H9 (cell line): ENCODE results near the gene ZC3H12D. TPM values are rescaled to one million over a fixed set of nuclear protein-coding genes. Genes with fewer than 3 reads are reported as not detected.

Source experiments
- DNase-seq: peaks from one replicate; pipeline ENCODE4 v3.0.0-alpha.2; 2017
- H2AFZ ChIP-seq: one replicate; pipeline ENCODE4 v1.6.1; 2013; ENCODE audit warnings: mild to moderate bottlenecking, low read length, control low read depth, moderate library complexity
- H2AK5ac ChIP-seq: 2 replicates; pipeline ENCODE4 v1.6.1; 2013; ENCODE audit warnings: low read length, control low read depth, mixed read lengths; ENCODE audit not compliant: insufficient read length
- H2BK120ac ChIP-seq: one replicate; pipeline ENCODE4 v1.6.1; 2013; ENCODE audit warnings: low read depth, mild to moderate bottlenecking, low read length, control low read depth, inconsistent platforms; ENCODE audit not compliant: poor library complexity, severe bottlenecking
- H2BK12ac ChIP-seq: 2 replicates; pipeline ENCODE4 v1.6.1; 2013; ENCODE audit warnings: low read length, control low read depth, mixed read lengths, low read depth; ENCODE audit not compliant: insufficient read length
- H2BK15ac ChIP-seq: 2 replicates; pipeline ENCODE4 v1.6.1; 2013; ENCODE audit warnings: low read depth, low read length, control low read depth
- H2BK20ac ChIP-seq: one replicate; pipeline ENCODE4 v1.6.1; 2013; ENCODE audit warnings: low read depth, mild to moderate bottlenecking, low read length, control low read depth, inconsistent platforms; ENCODE audit not compliant: poor library complexity, severe bottlenecking
- H2BK5ac ChIP-seq: 2 replicates; pipeline ENCODE4 v1.6.1; 2013; ENCODE audit warnings: low read length, control low read depth, mixed read lengths; ENCODE audit not compliant: insufficient read length
- H3K14ac ChIP-seq: 2 replicates; pipeline ENCODE4 v1.6.1; 2013; ENCODE audit warnings: low read length, control low read depth; ENCODE audit not compliant: insufficient read depth
- H3K18ac ChIP-seq: 2 replicates; pipeline ENCODE4 v1.6.1; 2013; ENCODE audit warnings: low read depth, mild to moderate bottlenecking, mixed read lengths, low read length, control low read depth; ENCODE audit not compliant: insufficient read length
- H3K23ac ChIP-seq: 2 replicates; pipeline ENCODE4 v1.6.1; 2013; ENCODE audit warnings: low read length, control low read depth, mixed read lengths, low read depth; ENCODE audit not compliant: insufficient read length
- H3K23me2 ChIP-seq: 2 replicates; pipeline ENCODE4 v1.6.1; 2013; ENCODE audit warnings: low read depth, mild to moderate bottlenecking, mixed read lengths, low read length, control low read depth; ENCODE audit not compliant: insufficient read length, poor library complexity, severe bottlenecking
- H3K27ac ChIP-seq: 2 replicates; pipeline ENCODE4 v1.5.1; 2013; ENCODE audit warnings: low read length, control low read depth, mixed read lengths, low read depth; ENCODE audit not compliant: insufficient read length
- H3K27me3 ChIP-seq: 2 replicates; pipeline ENCODE4 v1.6.1; 2013; ENCODE audit warnings: low read length, control low read depth, inconsistent platforms; ENCODE audit not compliant: insufficient read depth
- H3K4ac ChIP-seq: 2 replicates; pipeline ENCODE4 v1.6.1; 2013; ENCODE audit warnings: low read depth, mild to moderate bottlenecking, control low read depth, inconsistent platforms, low read length, moderate library complexity
- H3K4me1 ChIP-seq: 2 replicates; pipeline ENCODE4 v1.6.1; 2013; ENCODE audit warnings: low read length, control low read depth, inconsistent platforms; ENCODE audit not compliant: insufficient read depth
- H3K4me2 ChIP-seq: 2 replicates; pipeline ENCODE4 v1.6.1; 2013; ENCODE audit warnings: low read length, control low read depth, mixed read lengths; ENCODE audit not compliant: insufficient read length, insufficient read depth
- H3K56ac ChIP-seq: 2 replicates; pipeline ENCODE4 v1.6.1; 2013; ENCODE audit warnings: low read depth, mild to moderate bottlenecking, mixed read lengths, low read length, control low read depth; ENCODE audit not compliant: insufficient read length
- H3K79me1 ChIP-seq: 2 replicates; pipeline ENCODE4 v1.6.1; 2013; ENCODE audit warnings: low read depth, mild to moderate bottlenecking, moderate library complexity, low read length, control low read depth, inconsistent platforms; ENCODE audit not compliant: insufficient read depth, poor library complexity, severe bottlenecking
- H3K79me2 ChIP-seq: 2 replicates; pipeline ENCODE4 v1.6.1; 2013; ENCODE audit warnings: low read length, control low read depth, inconsistent platforms; ENCODE audit not compliant: insufficient read depth
- H3K9ac ChIP-seq: 2 replicates; pipeline ENCODE4 v1.6.1; 2013; ENCODE audit warnings: low read length, control low read depth, mixed read lengths; ENCODE audit not compliant: insufficient read length; ENCODE audit errors: extremely low read depth
- H3K9me3 ChIP-seq: one replicate; pipeline ENCODE4 v1.6.1; 2013; ENCODE audit warnings: low read depth, low read length, inconsistent platforms; ENCODE audit not compliant: control insufficient read depth
- H3T11ph ChIP-seq: one replicate; pipeline ENCODE4 v1.6.1; 2013; ENCODE audit warnings: mild to moderate bottlenecking, low read length, control low read depth, inconsistent platforms
- H4K20me1 ChIP-seq: one replicate; pipeline ENCODE4 v1.6.1; 2013; ENCODE audit not compliant: control insufficient read depth, insufficient read length, insufficient read depth
- H4K5ac ChIP-seq: 2 replicates; pipeline ENCODE4 v1.6.1; 2013; ENCODE audit warnings: low read depth, mild to moderate bottlenecking, mixed read lengths, low read length, control low read depth; ENCODE audit not compliant: insufficient read length
- H4K8ac ChIP-seq: replicated peaks from 2 replicates; pipeline ENCODE4 v1.6.1; 2013; ENCODE audit warnings: low read length, control low read depth, mixed read lengths, low read depth; ENCODE audit not compliant: insufficient read length
- H4K91ac ChIP-seq: 2 replicates; pipeline ENCODE4 v1.6.1; 2013; ENCODE audit warnings: low read depth, mild to moderate bottlenecking, moderate library complexity, mixed read lengths, low read length, control low read depth; ENCODE audit not compliant: insufficient read length
- H3K27ac Mint-ChIP-seq, 3 experiments: 2 replicates in 2 of 3; 3 replicates in 1 of 3; pipeline ENCODE4 v1.8.0; 2020 to 2021; ENCODE audit warnings: mixed read lengths in 3 of 3, mild to moderate bottlenecking in 1 of 3, moderate library complexity in 1 of 3
- H3K27me3 Mint-ChIP-seq: 2 replicates; pipeline ENCODE4 v1.8.0; 2021; ENCODE audit warnings: low read depth, mild to moderate bottlenecking, moderate library complexity, mixed read lengths
- H3K36me3 Mint-ChIP-seq, 3 experiments: 2 replicates in 2 of 3; 3 replicates in 1 of 3; pipeline ENCODE4 v1.8.0; 2020 to 2021; ENCODE audit warnings: low read depth in 3 of 3, mixed read lengths in 3 of 3; ENCODE audit not compliant: insufficient read depth in 1 of 3
- H3K4me1 Mint-ChIP-seq, 2 experiments: 2 replicates each; pipeline ENCODE4 v1.8.0; 2020; ENCODE audit warnings: mixed read lengths in 2 of 2
- H3K4me3 Mint-ChIP-seq, 2 experiments: 2 replicates in 1 of 2; 3 replicates in 1 of 2; pipeline ENCODE4 v1.8.0; 2020 to 2021; ENCODE audit warnings: mild to moderate bottlenecking in 2 of 2, mixed read lengths in 2 of 2, moderate library complexity in 1 of 2
- H3K9me3 Mint-ChIP-seq, 2 experiments: 2 replicates in 1 of 2; 3 replicates in 1 of 2; pipeline ENCODE4 v1.8.0; 2020; ENCODE audit warnings: mild to moderate bottlenecking in 2 of 2, mixed read lengths in 2 of 2, moderate library complexity in 1 of 2
- WGBS: extraction: QIAGEN DNeasy Blood & Tissue Kit; methylation state at CpG from one replicate; pipeline ENCODE4 v1.1.7; 2013; ENCODE audit warnings: missing lambda C conversion rate, low lambda C conversion rate, mixed read lengths; ENCODE audit not compliant: insufficient read length; ENCODE audit errors: extremely low coverage; 5-methylcytosine and 5-hydroxymethylcytosine counted together
- total RNA-seq: library from RNA; stranded (reverse); gene quantifications from 2 replicates; pipeline ENCODE4 v1.2.1, GENCODE V29; 2021
- TF ChIP-seq, protein P1 (sequence below): fragments of 200-600 bp; sonication (generic); conservative IDR thresholded peaks from 3 replicates; pipeline ENCODE4 v1.8.0; 2021; ENCODE audit warnings: antibody characterized with exemption, mild to moderate bottlenecking

The ZC3H12D gene
- total RNA-seq, 1 experiment from 2014 or later = 0.07 TPM

- Mint-ChIP-seq H3K4me1 (no peaks in the 10 kb centered on the region), H3K27me3 (peaks cover 18% of the 10 kb centered on the region), H3K9me3 (no peaks in the 10 kb centered on the region), H3K27ac (no peak overlapping the region), H3K4me3 (no peak overlapping the region), H3K36me3 (no peaks in the 10 kb centered on the region)
- no peak overlapping the region for H2BK12ac ChIP-seq
- H3K23ac ChIP-seq = no peak overlapping the region
- no peak overlapping the region for H4K5ac ChIP-seq
- no peaks in the 10 kb centered on the region for H3K4me1 ChIP-seq
- H3K4ac ChIP-seq = no peak overlapping the region
- H2AK5ac ChIP-seq = no peak overlapping the region
- no peak overlapping the region for H3K18ac ChIP-seq
- no peak overlapping the region for H2BK20ac ChIP-seq
- H3T11ph ChIP-seq = no peak overlapping the region
- H3K23me2 ChIP-seq = no peaks in the 10 kb centered on the region
- H3K9ac ChIP-seq = no peak overlapping the region
- no peak for DNase-seq
- H3K14ac ChIP-seq = no peak overlapping the region
- WGBS = no CpG with 5 or more reads among the region's 5 CpGs
- no peak overlapping the region for H4K91ac ChIP-seq
- H3K79me1 ChIP-seq = no peaks in the 10 kb centered on the region
- no peak overlapping the region for H2BK120ac ChIP-seq
- H3K4me2 ChIP-seq = no peak overlapping the region
- no peak overlapping the region for H3K27ac ChIP-seq
- H3K79me2 ChIP-seq = no peaks in the 10 kb centered on the region
- no peak overlapping the region for H2AFZ ChIP-seq
- H4K20me1 ChIP-seq = no peaks in the 10 kb centered on the region
- H3K9me3 ChIP-seq = no peaks in the 10 kb centered on the region
- H2BK15ac ChIP-seq = no peak overlapping the region
- no peak overlapping the region for H4K8ac ChIP-seq
- no peak overlapping the region for H2BK5ac ChIP-seq
- no peak overlapping the region for H3K56ac ChIP-seq
- no peaks in the 10 kb centered on the region; the same call in 1 of the 2 replicates for H3K27me3 ChIP-seq
- TF ChIP-seq, protein P1, sequence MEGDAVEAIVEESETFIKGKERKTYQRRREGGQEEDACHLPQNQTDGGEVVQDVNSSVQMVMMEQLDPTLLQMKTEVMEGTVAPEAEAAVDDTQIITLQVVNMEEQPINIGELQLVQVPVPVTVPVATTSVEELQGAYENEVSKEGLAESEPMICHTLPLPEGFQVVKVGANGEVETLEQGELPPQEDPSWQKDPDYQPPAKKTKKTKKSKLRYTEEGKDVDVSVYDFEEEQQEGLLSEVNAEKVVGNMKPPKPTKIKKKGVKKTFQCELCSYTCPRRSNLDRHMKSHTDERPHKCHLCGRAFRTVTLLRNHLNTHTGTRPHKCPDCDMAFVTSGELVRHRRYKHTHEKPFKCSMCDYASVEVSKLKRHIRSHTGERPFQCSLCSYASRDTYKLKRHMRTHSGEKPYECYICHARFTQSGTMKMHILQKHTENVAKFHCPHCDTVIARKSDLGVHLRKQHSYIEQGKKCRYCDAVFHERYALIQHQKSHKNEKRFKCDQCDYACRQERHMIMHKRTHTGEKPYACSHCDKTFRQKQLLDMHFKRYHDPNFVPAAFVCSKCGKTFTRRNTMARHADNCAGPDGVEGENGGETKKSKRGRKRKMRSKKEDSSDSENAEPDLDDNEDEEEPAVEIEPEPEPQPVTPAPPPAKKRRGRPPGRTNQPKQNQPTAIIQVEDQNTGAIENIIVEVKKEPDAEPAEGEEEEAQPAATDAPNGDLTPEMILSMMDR = no peak
These were observed 25.1 kb downstream of the ZC3H12D start for GRCh38 chr6:149459761-149460160.
